ENCODE data around the gene RAP2A.

RAP2A gene

GRCh38 chr13:97433727-97434396 is at the start of gene RAP2A:
Gene RAP2A (plus strand): TSS chr13:97434169. CDS start chr13:97434471, 302 bp downstream.
- TF ChIP-seq, protein P1, sequence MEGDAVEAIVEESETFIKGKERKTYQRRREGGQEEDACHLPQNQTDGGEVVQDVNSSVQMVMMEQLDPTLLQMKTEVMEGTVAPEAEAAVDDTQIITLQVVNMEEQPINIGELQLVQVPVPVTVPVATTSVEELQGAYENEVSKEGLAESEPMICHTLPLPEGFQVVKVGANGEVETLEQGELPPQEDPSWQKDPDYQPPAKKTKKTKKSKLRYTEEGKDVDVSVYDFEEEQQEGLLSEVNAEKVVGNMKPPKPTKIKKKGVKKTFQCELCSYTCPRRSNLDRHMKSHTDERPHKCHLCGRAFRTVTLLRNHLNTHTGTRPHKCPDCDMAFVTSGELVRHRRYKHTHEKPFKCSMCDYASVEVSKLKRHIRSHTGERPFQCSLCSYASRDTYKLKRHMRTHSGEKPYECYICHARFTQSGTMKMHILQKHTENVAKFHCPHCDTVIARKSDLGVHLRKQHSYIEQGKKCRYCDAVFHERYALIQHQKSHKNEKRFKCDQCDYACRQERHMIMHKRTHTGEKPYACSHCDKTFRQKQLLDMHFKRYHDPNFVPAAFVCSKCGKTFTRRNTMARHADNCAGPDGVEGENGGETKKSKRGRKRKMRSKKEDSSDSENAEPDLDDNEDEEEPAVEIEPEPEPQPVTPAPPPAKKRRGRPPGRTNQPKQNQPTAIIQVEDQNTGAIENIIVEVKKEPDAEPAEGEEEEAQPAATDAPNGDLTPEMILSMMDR (IDR thresholded peaks at IDR 0.05), result no peak

DNA sequence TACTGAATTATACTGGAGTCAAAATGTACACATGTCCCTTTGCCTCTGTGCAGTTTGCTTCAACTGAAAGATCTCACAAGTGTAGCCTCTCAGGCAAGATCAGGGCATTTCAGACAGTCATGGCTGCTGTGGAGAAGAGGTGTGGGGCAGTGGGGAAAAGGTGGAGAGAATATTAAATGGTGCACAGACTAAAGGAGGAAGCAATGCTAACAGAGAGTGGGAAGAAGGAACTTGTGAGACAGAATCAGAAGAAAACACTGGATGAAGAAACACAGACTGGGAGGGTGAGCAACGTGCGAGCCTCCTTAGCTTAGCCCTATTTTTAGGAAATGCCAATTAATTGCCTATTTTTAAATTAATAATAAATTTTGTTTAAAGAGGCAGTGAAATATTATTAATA is 49.6 kb upstream of the RAP2A start:
- TF ChIP-seq, protein P1 (IDR thresholded peaks at IDR 0.05), result no peak

GRCh38 chr13:97385146-97385545 is 48.8 kb upstream of the RAP2A start:
- TF ChIP-seq, protein P1 (IDR thresholded peaks at IDR 0.05), result no peak

DNA sequence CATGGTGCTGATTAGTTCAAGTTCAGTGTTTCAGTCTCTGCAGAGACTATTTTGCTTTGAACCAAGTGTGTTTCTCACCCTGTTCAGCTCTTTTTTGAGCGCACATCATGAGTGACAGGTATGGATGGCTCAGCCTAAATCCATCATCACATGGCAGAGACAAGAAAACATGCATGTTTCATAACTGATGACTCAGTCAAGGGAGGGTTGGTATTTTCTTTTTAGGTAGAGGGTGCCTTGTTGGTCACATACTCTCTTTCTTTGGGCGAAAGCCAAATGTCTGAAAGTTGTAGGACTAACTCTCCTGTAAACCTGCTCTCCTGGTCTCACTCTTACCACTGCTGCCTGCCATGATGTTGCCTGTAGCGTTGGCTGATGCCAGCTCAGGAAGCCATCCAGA is 48.1 kb upstream of the RAP2A start:
- TF ChIP-seq, protein P1 (IDR thresholded peaks at IDR 0.05), result no peak

- TF ChIP-seq, protein P1 (IDR thresholded peaks at IDR 0.05), result no peak
Measured at GRCh38 chr13:97386801-97387484, 47.0 kb upstream of the RAP2A start.

DNA sequence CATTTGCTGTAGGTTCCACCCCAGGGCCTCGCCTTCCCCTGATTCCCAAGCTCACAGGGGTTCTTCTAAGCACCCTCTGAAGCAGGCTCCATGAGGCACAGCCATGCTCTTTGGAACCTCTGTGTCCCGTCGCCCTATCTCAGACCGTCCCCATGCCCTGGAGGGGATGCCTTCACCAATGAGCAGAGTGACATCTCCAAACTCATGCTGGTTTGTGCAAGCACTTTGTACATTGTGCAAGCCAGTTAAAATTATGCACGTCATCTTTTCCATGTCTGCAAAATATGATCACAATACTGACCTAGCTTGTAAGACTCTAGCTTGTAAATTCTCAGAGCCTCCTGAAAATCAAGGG is 46.5 kb upstream of the RAP2A start:
- TF ChIP-seq, protein P1 (IDR thresholded peaks at IDR 0.05), result no peak

GRCh38 chr13:97387890-97388289 is 46.1 kb upstream of the RAP2A start:
- TF ChIP-seq, protein P1 (IDR thresholded peaks at IDR 0.05), result no peak
